Measurements from ENCODE around the gene CLIC1.

DNA sequence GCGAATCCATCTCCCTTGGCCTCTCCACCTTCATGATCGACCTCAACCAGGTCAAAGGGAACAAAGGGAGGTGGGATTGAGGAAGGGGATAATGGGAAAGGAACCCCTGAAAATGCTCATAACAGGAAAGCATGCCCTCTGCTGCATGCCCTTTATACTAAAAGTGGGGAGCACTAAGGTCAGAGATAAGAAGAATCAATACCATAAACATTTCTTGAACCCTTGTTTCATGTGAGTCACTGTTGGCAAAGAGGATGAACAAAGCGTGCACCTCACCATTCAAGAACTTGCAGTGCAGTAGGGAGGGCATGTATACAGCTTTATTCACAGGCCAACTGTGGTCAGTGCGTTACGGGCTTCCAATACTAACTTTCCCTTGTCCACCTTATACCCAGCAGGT lies 24.5 kb upstream of the CLIC1 start:
- TF ChIP-seq CTCF (conservative IDR thresholded peaks at IDR 0.05; ENCODE audit: low read length) (no peak), EZH2phosphoT487 (IDR thresholded peaks at IDR 0.05; ENCODE audit: borderline replicate concordance) (no peak)

Measured in Loucy (cell line).